Head of caudate nucleus (tissue), 42 donors: ENCODE data around the gene RELCH.

Experiments used
- DNase-seq, 42 donors: peaks; one replicate each; pipeline versions ENCODE4 v3.0.0 to v3.0.0-alpha.2; 2020 to 2021; ENCODE audit warnings: mixed read lengths in 7 of 42
- intact Hi-C: fragments of 100-400 bp; cut with DNase I; formaldehyde crosslinking; loops from one replicate; pipeline ENCODE4 v1.15.0; 2022

RELCH gene

DNA sequence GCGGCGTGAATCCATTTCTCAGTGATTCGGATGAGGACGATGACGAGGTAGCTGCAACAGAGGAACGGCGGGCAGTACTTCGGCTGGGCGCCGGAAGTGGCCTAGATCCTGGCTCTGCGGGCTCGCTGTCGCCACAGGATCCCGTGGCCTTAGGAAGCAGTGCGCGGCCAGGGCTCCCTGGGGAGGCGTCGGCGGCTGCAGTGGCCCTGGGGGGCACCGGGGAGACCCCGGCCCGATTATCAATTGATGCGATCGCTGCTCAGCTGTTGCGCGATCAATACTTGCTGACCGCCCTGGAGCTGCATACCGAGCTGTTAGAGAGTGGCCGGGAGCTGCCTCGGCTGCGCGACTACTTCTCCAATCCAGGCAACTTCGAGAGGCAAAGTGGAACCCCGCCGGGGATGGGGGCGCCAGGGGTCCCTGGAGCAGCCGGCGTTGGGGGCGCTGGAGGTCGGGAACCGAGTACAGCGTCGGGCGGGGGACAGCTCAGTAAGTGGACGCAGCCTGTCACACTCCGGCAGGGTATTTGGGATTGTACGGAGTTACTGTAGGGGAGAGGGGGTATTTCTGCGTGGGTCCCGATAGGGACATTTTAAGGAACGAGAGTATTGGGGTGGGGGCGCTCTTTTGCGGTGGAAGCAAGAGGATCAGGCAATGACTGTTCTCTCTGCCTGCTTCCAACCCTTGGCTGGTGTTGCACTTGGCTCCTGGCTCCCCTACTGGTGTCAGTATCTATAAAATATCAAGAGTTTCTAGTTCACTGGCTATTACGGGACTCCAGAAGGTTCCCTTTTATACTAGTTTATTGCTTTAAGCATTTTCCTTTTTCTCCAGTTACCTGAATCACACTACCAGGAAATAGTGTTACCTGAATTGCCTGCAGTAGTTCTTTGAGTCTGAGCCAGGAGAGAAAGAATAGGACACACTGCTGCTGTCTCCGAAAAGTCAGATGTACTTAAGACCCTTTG lies 772 bp downstream of the RELCH start:
- intact Hi-C loops, result loop anchor here (10.0 kb wide), 1 partner anchor 337 kb away; the partner anchor contains the start of gene ZCCHC2
- peak in 38 of 42 donors; percentile 3 to 74 (median 37) for DNase-seq

GRCh38 chr18:62189208-62189607 lies 2.2 kb downstream of the RELCH start:
- no peak for DNase-seq
- intact Hi-C loops, result loop anchor here (10.0 kb wide), 1 partner anchor 336 kb away; the partner anchor contains the start of gene ZCCHC2

- intact Hi-C loops, result no loop called here
- no peak for DNase-seq
Observed at GRCh38 chr18:62196079-62196478, 9.0 kb downstream of the RELCH start.

DNA sequence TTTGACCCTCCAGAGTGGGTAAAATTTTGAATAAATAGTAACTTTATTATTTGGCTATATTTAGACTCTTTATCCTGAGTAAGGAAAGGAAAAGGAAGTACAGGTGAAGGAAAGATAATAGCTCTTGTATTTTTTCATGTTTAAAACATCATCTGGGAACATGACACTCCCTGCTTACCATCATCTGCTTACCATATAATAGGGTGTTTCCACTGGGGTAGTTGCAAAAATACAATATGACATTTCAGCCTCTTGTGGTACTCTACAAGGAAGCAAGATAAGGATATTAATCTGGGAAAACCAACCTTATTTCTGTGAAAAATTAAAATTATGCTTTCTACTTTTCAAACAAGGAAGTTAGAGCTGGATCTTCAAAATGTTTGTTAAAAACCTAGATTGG lies 9.9 kb downstream of the RELCH start:
- intact Hi-C loops, result no loop called here
- no peak for DNase-seq

GRCh38 chr18:62198259-62198658 lies 11.2 kb downstream of the RELCH start:
- DNase-seq, result peak in 10 of 42 donors; percentile 9 to 53 (median 12)
- intact Hi-C loops, result no loop called here

- no peak for DNase-seq
- intact Hi-C loops, result no loop called here
Observed at GRCh38 chr18:62199629-62200028, 12.6 kb downstream of the RELCH start.

DNA sequence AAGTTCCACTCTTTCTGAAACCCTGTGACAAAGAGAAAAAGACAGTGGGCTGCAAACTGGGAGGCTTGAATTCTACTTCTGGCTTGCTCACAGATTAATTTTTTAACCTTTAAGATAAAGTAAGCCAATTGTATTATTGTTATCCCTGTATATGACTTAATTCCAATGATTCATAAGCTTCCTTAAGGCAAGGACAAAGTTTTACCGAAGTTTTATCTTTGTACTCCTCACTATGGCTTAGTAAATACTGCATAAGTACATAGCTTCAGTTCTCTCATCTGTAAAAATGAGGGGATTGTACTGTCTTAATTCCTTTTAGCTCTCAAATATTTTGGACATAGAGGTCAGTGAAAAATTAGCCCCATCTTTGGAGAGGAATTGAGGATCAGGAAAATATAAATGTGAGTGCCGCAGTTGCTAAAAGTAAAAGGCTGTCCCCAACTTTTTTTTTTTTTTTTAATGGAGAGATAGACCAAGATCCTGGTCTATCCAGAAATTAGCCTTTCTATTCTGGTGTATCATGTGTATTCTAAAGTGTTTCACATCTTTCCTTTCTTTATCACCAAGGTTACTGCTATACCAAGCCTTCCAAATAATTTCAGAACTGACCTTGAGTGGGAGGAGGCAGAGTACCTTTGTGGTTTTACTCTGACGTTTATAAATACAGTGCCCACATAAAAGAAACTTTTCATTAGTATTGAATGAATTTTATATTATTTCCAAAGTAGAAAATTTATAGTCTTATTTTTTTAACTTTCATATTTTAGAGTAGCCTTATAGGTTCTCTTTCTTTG lies 13.3 kb downstream of the RELCH start:
- DNase-seq, result no peak

GRCh38 chr18:62201870-62202269 lies 14.8 kb downstream of the RELCH start:
- DNase-seq, result no peak
- intact Hi-C loops, result no loop called here

More for the DNA sequence above, 13.3 kb downstream of the RELCH start:
- intact Hi-C loops, result no loop called here

DNA sequence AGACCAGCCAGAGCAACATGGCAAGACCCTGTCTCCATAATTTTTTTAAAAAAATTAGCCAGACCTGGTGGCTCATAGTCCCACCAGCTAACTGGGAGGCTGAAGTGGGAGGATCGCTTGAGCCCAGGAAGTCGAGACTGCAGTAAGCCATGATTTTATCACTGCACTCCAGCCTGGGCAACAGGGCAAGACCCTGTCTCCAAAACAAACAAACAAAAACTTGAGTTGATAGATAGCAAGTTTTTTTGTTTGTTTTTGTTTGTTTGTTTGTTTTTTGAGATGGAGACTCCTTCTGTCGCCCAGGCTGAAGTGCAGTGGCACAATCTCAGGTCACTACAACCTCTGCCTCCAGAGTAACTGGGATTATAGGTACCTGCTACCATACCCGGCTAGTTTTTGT lies 18.8 kb downstream of the RELCH start:
- DNase-seq, result no peak
- intact Hi-C loops, result no loop called here

GRCh38 chr18:62206593-62206992 lies 19.5 kb downstream of the RELCH start:
- intact Hi-C loops, result no loop called here

DNA sequence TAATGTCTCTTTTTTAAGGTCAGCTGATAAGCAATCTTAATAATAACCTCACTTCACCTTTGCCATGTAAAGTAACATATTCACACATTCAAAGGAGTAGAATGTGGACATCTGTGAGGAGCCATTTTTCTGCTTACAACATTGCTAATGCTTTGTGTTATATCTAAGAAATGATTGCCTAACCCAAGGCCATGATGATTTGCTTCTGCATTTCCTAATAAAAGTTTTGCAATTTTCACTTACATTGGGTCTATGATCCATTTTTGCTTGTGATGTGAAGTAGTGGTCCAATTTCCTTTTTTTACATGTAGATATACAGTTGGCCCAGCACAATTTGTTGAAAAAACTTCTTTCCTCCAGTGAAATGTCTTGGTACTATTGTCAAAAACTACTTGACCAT lies 22.0 kb downstream of the RELCH start:
- DNase-seq, result no peak
- intact Hi-C loops, result no loop called here

More at GRCh38 chr18:62206593-62206992, 19.5 kb downstream of the RELCH start:
- DNase-seq, result peak in 1 of 42 donors; percentile 10

- DNase-seq, result no peak
- intact Hi-C loops, result no loop called here
Observed at GRCh38 chr18:62210138-62210537, 23.1 kb downstream of the RELCH start.

DNA sequence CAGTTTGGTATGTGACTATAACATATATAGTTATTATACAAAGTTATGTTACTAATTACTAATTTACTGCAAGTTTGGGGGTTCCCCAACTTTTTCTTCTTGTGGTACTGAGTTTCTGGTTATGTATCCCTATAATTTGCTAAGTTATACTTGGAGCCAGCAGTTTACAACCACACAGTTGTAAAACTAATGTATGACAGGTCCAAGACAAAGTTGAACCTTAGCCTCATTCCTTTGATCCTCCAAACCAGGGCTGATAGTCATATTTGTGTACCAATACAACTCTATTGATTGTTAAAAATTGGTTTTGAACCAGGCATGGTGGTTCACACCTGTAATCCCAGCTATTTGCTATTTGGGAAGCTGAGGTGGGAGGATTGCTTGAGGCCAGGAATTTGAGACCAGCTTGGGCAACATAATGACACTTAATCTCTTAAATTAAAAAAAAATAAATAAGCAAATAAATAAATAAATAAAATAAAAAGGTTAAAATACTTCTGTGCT lies 24.3 kb downstream of the RELCH start:
- intact Hi-C loops, result no loop called here
- no peak for DNase-seq

- DNase-seq, result no peak
- intact Hi-C loops, result no loop called here
Observed at GRCh38 chr18:62214790-62215189, 27.7 kb downstream of the RELCH start.

GRCh38 chr18:62224229-62224628 lies 37.2 kb downstream of the RELCH start:
- intact Hi-C loops, result no loop called here
- no peak for DNase-seq

DNA sequence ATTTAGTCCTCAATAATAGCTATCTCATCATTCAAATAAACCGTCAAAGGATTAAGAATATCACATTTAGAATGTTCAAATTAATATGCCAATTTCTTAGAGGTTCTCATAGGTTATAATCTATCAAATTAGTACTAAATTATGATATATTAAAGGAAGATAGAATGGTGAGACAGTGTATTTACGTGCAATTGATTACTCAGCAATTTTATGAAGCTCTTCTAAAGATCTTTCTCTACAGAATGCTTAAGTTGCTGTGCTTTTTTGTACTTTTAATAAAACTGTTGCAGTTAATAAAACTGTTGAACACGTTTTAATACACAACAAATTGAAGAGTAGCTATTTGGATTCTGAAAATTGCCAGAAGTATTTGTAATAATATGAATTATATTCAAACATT lies 39.0 kb downstream of the RELCH start:
- no peak for DNase-seq
- intact Hi-C loops, result no loop called here

DNA sequence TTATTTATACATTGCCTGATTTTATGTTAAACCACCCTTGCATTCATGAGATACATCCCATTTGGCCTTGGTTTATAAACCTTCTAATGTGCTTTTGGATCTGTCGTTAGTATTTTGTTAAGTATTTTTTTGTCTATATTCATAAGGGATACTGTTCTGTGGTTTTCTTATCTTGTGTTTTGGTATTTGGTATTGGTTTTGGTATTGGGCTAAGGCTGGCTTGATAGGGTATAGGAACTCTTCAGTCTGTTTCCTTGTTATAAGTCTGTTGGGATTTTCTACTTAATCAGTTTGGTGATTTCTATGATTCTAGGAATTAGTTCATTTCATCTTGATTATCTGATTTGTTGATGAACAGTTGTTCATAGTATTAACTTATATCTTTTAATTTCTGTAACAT lies 49.2 kb downstream of the RELCH start:
- intact Hi-C loops, result no loop called here

GRCh38 chr18:62239475-62239874 lies 52.4 kb downstream of the RELCH start:
- DNase-seq, result no peak
- intact Hi-C loops, result no loop called here

More for the DNA sequence above, 49.2 kb downstream of the RELCH start:
- DNase-seq, result no peak

- intact Hi-C loops, result no loop called here
- DNase-seq, result no peak
Observed at GRCh38 chr18:62242955-62243354, 55.9 kb downstream of the RELCH start.

- DNase-seq, result no peak
- intact Hi-C loops, result loop anchor here (5.0 kb wide), 1 partner anchor 53 kb away; no protein-coding TSS in a partner anchor
Observed at GRCh38 chr18:62245177-62245576, 58.1 kb downstream of the RELCH start.
